AG09319 (cell line): ENCODE data around the gene SOWAHA.

ENCODE experiments used
- DNase-seq: peaks from one replicate; pipeline ENCODE4 v3.0.0-alpha.2; 2010; ENCODE audit warnings: low read depth; ENCODE audit errors: extremely low read depth
- TF ChIP-seq, protein P1 (sequence below): IDR thresholded peaks from 2 replicates; pipeline ENCODE4 v1.5.1; 2011; ENCODE audit warnings: low read depth, mild to moderate bottlenecking, inconsistent platforms, low read length, moderate library complexity

The SOWAHA gene

DNA sequence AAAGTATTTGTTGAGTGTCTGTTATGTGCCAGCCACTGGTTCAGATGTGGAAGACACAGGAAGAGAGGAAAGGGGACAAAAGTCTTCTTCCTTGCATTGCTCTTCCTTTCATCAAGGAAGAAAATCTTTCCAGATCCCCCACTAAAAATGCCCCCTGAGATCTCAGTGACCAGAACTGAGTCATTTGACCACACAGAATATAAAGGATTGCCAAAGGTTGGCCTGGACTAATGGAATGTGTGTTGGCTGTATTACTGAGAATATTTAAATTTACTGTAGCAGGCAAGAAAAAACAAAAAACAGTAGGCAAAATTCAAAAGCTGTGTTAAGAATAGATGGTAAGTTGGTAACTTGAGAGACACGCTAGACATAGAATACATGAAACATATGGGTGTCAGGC, 26.0 kb upstream of the SOWAHA start:
- DNase-seq = no peak
- TF ChIP-seq, protein P1, sequence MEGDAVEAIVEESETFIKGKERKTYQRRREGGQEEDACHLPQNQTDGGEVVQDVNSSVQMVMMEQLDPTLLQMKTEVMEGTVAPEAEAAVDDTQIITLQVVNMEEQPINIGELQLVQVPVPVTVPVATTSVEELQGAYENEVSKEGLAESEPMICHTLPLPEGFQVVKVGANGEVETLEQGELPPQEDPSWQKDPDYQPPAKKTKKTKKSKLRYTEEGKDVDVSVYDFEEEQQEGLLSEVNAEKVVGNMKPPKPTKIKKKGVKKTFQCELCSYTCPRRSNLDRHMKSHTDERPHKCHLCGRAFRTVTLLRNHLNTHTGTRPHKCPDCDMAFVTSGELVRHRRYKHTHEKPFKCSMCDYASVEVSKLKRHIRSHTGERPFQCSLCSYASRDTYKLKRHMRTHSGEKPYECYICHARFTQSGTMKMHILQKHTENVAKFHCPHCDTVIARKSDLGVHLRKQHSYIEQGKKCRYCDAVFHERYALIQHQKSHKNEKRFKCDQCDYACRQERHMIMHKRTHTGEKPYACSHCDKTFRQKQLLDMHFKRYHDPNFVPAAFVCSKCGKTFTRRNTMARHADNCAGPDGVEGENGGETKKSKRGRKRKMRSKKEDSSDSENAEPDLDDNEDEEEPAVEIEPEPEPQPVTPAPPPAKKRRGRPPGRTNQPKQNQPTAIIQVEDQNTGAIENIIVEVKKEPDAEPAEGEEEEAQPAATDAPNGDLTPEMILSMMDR = no peak

DNA sequence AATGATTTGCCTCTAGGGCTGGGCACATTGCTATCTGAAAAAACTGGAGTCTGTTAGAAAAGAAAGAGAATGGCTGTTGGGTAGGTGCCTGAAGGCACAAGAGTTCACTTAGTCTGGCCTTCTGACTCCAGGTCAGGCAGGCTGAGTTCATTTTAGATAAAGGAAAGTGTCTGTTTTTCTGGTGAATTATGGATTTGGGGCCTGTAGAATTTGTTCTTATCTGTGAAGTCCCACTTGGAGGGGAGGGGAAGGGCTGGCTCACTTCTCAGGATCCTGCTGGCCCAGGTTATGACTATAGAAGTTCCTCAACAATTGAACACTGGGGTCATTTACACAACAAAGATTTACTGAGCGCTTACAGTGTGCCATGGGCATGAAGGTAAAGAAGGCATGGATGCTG, 24.6 kb upstream of the SOWAHA start:
- TF ChIP-seq, protein P1 = no peak
- DNase-seq = no peak

DNA sequence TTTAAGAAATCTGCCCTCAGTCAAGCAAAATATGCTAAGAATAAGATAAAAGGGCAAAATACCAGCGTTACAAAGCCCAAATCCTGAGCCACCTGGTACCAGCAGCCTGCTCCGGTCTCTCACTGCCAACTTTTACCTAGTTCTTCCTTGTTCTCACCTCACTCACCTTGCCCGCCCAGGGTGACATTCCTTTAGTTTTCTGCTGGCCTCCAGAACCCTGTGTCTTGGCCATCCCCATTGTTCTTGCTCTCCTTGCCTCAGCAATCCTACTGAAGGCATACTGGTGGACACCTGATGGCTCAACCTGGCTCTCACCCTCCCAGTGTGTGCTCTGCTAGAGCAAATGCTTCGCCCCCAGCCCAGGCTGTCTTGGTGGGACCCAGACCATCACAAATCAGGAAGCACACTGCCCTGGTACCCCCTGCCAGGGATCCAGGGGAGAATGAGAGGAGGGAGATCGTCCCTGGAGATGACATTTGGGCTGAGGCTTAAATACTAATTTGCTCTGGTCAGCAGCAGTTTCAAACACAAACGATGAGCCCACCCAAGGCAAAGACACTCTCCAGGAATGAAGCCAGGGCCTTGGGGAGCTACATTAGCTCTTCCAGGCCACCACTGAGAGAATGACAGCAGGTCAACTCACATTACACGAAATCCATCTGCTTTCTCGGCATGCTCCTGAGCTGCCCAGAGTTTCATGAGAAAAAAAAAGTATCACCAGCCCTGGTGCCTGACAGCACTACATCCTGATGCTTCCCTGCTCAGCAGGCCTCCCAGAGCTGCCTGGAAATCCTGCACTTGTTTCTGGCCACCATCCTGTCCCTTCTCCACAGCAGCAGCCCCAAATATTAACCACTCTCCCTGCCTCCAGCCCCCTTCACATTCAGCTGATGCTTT, 23.9 kb upstream of the SOWAHA start:
- TF ChIP-seq, protein P1 = no peak
- DNase-seq = no peak

DNA sequence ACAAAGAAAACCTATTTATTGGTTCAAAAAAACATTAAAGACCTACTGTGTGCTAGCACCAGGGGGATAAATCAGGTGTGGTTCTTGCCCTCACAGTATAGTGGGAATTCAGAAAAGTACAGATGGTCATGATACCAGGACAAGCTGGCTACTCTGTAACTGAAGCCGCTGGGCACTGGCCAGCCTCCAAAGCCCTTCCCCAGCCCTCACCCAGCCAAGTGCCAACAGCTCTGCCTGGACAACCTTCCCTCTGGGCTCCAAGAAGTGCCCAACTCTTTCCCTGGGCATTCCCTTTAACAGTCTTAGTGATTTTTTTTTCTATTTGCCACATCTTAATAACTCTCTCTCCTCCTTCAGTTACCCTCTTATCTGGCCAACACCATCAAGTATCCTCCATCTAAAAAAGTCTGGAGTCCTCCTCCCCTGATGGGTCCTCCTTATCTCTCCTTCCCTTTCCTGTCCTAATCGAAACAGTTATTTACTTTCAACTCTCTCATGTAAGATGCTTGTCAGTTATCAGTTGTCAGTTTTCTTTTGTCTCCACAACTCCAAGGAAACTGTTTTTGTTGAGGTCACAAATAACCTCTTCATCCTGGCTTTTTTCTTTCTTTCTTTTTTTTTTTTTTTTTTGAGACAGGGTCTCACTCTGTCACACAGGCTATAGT, 22.8 kb upstream of the SOWAHA start:
- DNase-seq = no peak

DNA sequence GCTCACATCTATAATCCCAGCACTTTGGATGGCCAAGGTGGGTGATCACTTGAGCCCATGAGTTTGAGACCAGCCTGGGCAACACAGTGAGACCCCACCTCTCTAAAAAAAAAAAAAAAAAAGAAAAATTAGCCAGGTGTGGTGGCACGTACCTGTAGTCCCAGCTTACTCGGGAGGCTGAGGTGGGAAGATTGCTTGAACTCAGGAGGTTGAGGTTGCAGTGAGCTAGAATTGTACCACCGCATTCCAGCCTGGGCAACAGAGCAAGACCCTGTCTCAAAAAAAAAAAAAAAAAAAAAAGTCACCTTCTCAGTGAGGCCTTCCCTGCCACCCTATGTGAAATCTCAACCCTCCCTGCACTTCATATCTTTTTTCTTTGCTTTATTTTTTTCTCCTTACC, 22.1 kb upstream of the SOWAHA start:
- DNase-seq = no peak
- TF ChIP-seq, protein P1 = no peak

More for the DNA sequence above, 22.8 kb upstream of the SOWAHA start:
- TF ChIP-seq, protein P1 = no peak

DNA sequence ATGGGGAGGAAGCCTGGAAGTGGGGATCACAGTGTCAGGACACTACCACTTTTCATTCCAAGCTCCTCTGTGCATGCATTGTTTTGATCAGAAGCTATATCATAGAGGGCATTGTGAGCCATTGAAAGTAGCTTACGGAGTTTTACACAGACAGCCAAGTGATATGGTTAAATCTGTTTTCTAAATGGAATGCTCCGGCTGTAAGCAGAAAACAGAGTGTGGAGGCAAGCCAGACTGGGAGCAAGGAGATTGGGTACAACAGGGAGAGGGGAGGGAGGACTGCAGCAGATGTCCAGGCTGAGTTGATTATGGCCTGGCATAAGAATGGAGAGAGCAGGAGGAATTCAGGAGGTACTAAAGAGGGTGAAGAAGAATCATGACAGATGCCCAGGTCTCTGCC, 15.5 kb upstream of the SOWAHA start:
- TF ChIP-seq, protein P1 = no peak
- DNase-seq = no peak

DNA sequence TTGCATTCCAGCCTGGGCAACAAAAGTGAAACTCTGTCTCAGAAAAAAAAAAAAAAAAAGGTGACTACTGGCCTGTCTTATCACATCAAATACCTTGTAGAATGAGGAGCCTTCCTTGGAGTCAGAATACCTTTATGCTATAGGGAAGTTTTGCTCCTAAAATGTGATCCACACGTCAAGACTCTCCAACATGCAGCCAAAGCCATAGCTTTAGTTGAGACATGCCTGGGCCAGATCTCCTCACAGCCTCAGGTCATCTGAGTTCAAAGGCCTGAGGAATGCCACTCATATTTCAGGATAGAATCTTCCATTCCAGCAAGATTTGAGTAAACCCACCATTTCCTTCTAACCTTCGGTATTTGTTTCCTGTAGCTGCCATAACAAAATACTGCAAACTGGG, 13.7 kb upstream of the SOWAHA start:
- TF ChIP-seq, protein P1 = no peak
- DNase-seq = no peak
